SK-N-SH (cell line): ENCODE measurements around the gene GRID2IP. TPM values are rescaled to one million over a fixed set of nuclear protein-coding genes. Genes with fewer than 3 reads are reported as not detected.

Source experiments
- CTCF ChIA-PET: fragments of 300-600, 350-600 bp; formaldehyde crosslinking; extraction: SDS; loops from one replicate; lab custom pipeline; 2021; lab: Yijun Ruan, JAX
- POLR2A ChIA-PET: fragments of 350-600 bp; sonication (Branson Sonifier 250); formaldehyde crosslinking; extraction: SDS; loops from one replicate; lab custom pipeline; 2020; ENCODE audit warnings: antibody characterized with exemption, inconsistent platforms; lab: Yijun Ruan, JAX
- DNase-seq: peaks from one replicate; pipeline ENCODE4 v3.0.0; 2012
- H2AFZ ChIP-seq: fragments of 200-600 bp; sonication (generic); 2 replicates; pipeline ENCODE4 v1.8.1; 2016; ENCODE audit warnings: antibody characterized with exemption, mild to moderate bottlenecking, low read depth
- H3F3A ChIP-seq: fragments of 200-600 bp; sonication (generic); replicated peaks from 2 replicates; pipeline ENCODE3; 2016; ENCODE audit warnings: antibody characterized with exemption, mild to moderate bottlenecking; ENCODE audit not compliant: insufficient read depth
- H3K27ac ChIP-seq, 2 experiments: fragments of 200-500 bp in 1 of 2; fragments of 200-600 bp in 1 of 2; sonication (Bioruptor generic) in 1 of 2; sonication (generic), shearing (Covaris generic) in 1 of 2; 2 replicates each; pipeline versions ENCODE4 v1.5.1 to v1.6.1; 2014 to 2016; ENCODE audit warnings: low read depth in 2 of 2, inconsistent platforms in 1 of 2, low read length in 1 of 2, mild to moderate bottlenecking in 1 of 2, mixed read lengths in 1 of 2
- H3K27me3 ChIP-seq: fragments of 200-600 bp; sonication (generic), shearing (Covaris generic); 2 replicates; pipeline ENCODE4 v1.6.1; 2016; ENCODE audit warnings: mixed run types; ENCODE audit not compliant: insufficient read depth
- H3K36me3 ChIP-seq, 2 experiments: fragments of 200-500 bp in 1 of 2; fragments of 200-600 bp in 1 of 2; sonication (Bioruptor generic) in 1 of 2; sonication (generic) in 1 of 2; replicated peaks in 1 of 2; 2 replicates each; pipeline versions ENCODE3 to v1.5.1; 2014 to 2016; ENCODE audit warnings: low read length in 1 of 2, mild to moderate bottlenecking in 1 of 2; ENCODE audit not compliant: insufficient read depth in 2 of 2, control insufficient read depth in 1 of 2
- H3K4me1 ChIP-seq, 2 experiments: fragments of 200-500 bp in 1 of 2; fragments of 200-600 bp in 1 of 2; sonication (Bioruptor generic) in 1 of 2; sonication (generic), shearing (Covaris generic) in 1 of 2; 2 replicates each; pipeline versions ENCODE4 v1.5.1 to v1.6.1; 2014 to 2016; ENCODE audit warnings: low read depth in 1 of 2, low read length in 1 of 2, mixed run types in 1 of 2; ENCODE audit not compliant: insufficient read depth in 2 of 2, control insufficient read depth in 1 of 2
- H3K4me2 ChIP-seq: fragments of 200-600 bp; sonication (generic), shearing (Covaris generic); 2 replicates; pipeline ENCODE4 v1.6.1; 2017; ENCODE audit warnings: mixed run types
- H3K4me3 ChIP-seq, 2 experiments: fragments of 200-500 bp in 1 of 2; fragments of 200-600 bp in 1 of 2; sonication (Bioruptor generic) in 1 of 2; sonication (generic), shearing (Covaris generic) in 1 of 2; 2 replicates each; pipeline versions ENCODE4 v1.5.1 to v1.8.1; 2014 to 2016; ENCODE audit warnings: low read depth in 2 of 2, inconsistent platforms in 1 of 2, low read length in 1 of 2, mild to moderate bottlenecking in 1 of 2, mixed read lengths in 1 of 2, moderate library complexity in 1 of 2
- H3K79me2 ChIP-seq: fragments of 200-600 bp; sonication (generic); 2 replicates; pipeline ENCODE4 v1.8.1; 2017; ENCODE audit warnings: mild to moderate bottlenecking; ENCODE audit not compliant: insufficient read depth
- H3K9ac ChIP-seq: fragments of 200-600 bp; sonication (generic); 2 replicates; pipeline ENCODE4 v1.6.1; 2017; ENCODE audit warnings: mixed run types
- H3K9me2 ChIP-seq: fragments of 200-600 bp; sonication (generic); 2 replicates; pipeline ENCODE4 v1.6.1; 2017; ENCODE audit warnings: mixed run types
- H3K9me3 ChIP-seq: fragments of 200-600 bp; sonication (generic); 2 replicates; pipeline ENCODE4 v1.6.1; 2017; ENCODE audit warnings: mixed run types, mild to moderate bottlenecking, moderate library complexity
- H4K20me1 ChIP-seq: fragments of 200-600 bp; sonication (generic); 2 replicates; pipeline ENCODE4 v1.6.1; 2017; ENCODE audit warnings: mild to moderate bottlenecking, mixed run types; ENCODE audit not compliant: insufficient read depth
- ELF1 ChIP-seq: IDR thresholded peaks from 2 replicates; pipeline ENCODE4 v1.4.0; 2012
- FOSL2 ChIP-seq: IDR thresholded peaks from 2 replicates; pipeline ENCODE4 v1.4.0; 2012; ENCODE audit warnings: low read depth, mild to moderate bottlenecking, moderate library complexity, borderline replicate concordance
- FOXJ3 ChIP-seq: sonication (generic); formaldehyde crosslinking; IDR thresholded peaks from 2 replicates; pipeline ENCODE4 v1.5.1; 2020; ENCODE audit warnings: mild to moderate bottlenecking, missing genetic modification reagents
- GABPA ChIP-seq: IDR thresholded peaks from 2 replicates; pipeline ENCODE4 v1.4.0; 2012; ENCODE audit warnings: low read depth, mild to moderate bottlenecking
- MAX ChIP-seq: IDR thresholded peaks from 2 replicates; pipeline ENCODE4 v1.4.0; 2012; ENCODE audit warnings: low read depth
- MEF2A ChIP-seq: IDR thresholded peaks from 2 replicates; pipeline ENCODE4 v1.4.0; 2012; ENCODE audit warnings: low read depth, borderline replicate concordance
- MXI1 ChIP-seq: IDR thresholded peaks from 2 replicates; pipeline ENCODE4 v1.6.1; 2012; ENCODE audit warnings: mild to moderate bottlenecking, low read depth, low read length, improper control_type of control experiment
- NRF1 ChIP-seq: IDR thresholded peaks from 2 replicates; pipeline ENCODE4 v1.6.1; 2012; ENCODE audit warnings: low read depth, mild to moderate bottlenecking, low read length
- POLR2AphosphoS5 ChIP-seq: IDR thresholded peaks from 2 replicates; pipeline ENCODE4 v1.6.1; 2012; ENCODE audit warnings: low read depth, low read length
- RCOR1 ChIP-seq: fragments of 150-350 bp; IDR thresholded peaks from 2 replicates; pipeline ENCODE4 v1.6.1; 2017; ENCODE audit warnings: antibody characterized with exemption, low read length
- RFX5 ChIP-seq: IDR thresholded peaks from 2 replicates; pipeline ENCODE4 v1.6.1; 2012; ENCODE audit warnings: mild to moderate bottlenecking, improper control_type of control experiment, low read length
- SIN3A ChIP-seq: IDR thresholded peaks from 2 replicates; pipeline ENCODE4 v1.6.1; 2012; ENCODE audit warnings: low read depth, mild to moderate bottlenecking, low read length, moderate library complexity, borderline replicate concordance
- SMC3 ChIP-seq: IDR thresholded peaks from 2 replicates; pipeline ENCODE4 v1.6.1; 2012; ENCODE audit warnings: low read depth, low read length, improper control_type of control experiment
- TAF1 ChIP-seq: IDR thresholded peaks from 2 replicates; pipeline ENCODE4 v1.6.1; 2012; ENCODE audit warnings: low read depth, mild to moderate bottlenecking, low read length, moderate library complexity, borderline replicate concordance
- TEAD4 ChIP-seq: IDR thresholded peaks from 2 replicates; pipeline ENCODE4 v1.4.0; 2012; ENCODE audit warnings: mild to moderate bottlenecking, borderline replicate concordance; ENCODE audit not compliant: insufficient read depth
- USF1 ChIP-seq: IDR thresholded peaks from 2 replicates; pipeline ENCODE4 v1.4.0; 2012; ENCODE audit warnings: low read depth, borderline replicate concordance
- WGBS: methylation state at CpG from one replicate; pipeline ENCODE4 v1.1.6; 2017; ENCODE audit warnings: low lambda C conversion rate; 5-methylcytosine and 5-hydroxymethylcytosine counted together
- polyA plus RNA-seq, 3 experiments: library from polyadenylated mRNA; depleted of rRNA; stranded (reverse); fragments of >200 nt; gene quantifications; 2 replicates each; pipeline ENCODE4 v1.2.3, GENCODE V29; 2012
- TF ChIP-seq, protein P1 (sequence below): IDR thresholded peaks from 2 replicates; pipeline ENCODE4 v1.6.1; 2012; ENCODE audit warnings: mild to moderate bottlenecking, low read depth, low read length, moderate library complexity
- TF ChIP-seq, protein P2 (sequence below): fragments of 150-350 bp; IDR thresholded peaks from 2 replicates; pipeline ENCODE4 v1.6.1; 2017; ENCODE audit warnings: antibody characterized with exemption, low read length, low read depth, borderline replicate concordance

GRID2IP gene
- polyA plus RNA-seq, 1 of the 3 experiments (the other 2 are of a cell fraction), result 0.03 TPM

GRCh38 chr7:6447581-6448199 lies 103.6 kb downstream of the GRID2IP start, which contains the start of gene DAGLB:
TSS of gene DAGLB (minus strand) at chr7:6447954. CDS start at chr7:6447842, 112 bp downstream.
- DNase-seq, result peak; percentile 100
- WGBS, result under 1% methylated on average over 43 of the region's 61 CpGs
- Histone ChIP-seq H3K4me1 (peaks cover 6 to 21% of the 10 kb centered on the region in 2 experiments; a peak in 3 of 4 replicates), H4K20me1 (no peaks in the 10 kb centered on the region), H3K9ac (peak within 1 kb of the TSS; percentile 95), H3K9me2 (no peaks in the 10 kb centered on the region), H2AFZ (peak within 1 kb of the TSS; percentile 76), H3K36me3 (peaks cover 8 to 27% of the 10 kb centered on the region in 2 experiments), H3K79me2 (peaks cover 46% of the 10 kb centered on the region), H3K4me3 (peak within 1 kb of the TSS; percentile 70 to 95), H3K27ac (peak within 1 kb of the TSS; percentile 74 to 92), H3K27me3 (no peaks in the 10 kb centered on the region), H3F3A (peaks cover 57% of the 10 kb centered on the region), H3K4me2 (peak within 1 kb of the TSS; percentile 92)
- POLR2A ChIA-PET, result interaction anchor here (0.8 to 1.2 kb wide), 2 partner anchors 9 to 48 kb away, joined by 3 to 6 read pairs; no protein-coding TSS in a partner anchor
- CTCF ChIA-PET, result interaction anchor here (1.4 kb wide), 1 partner anchor 10 kb away, joined by 9 read pairs; no protein-coding TSS in a partner anchor
- no peak for TF ChIP-seq MAX
- TF ChIP-seq MXI1, result peak; percentile 75
- TF ChIP-seq RCOR1, result no peak
- TF ChIP-seq POLR2AphosphoS5, result peak; percentile 98
- TF ChIP-seq FOXJ3 (CRISPR knock-in tag), result no peak
- TF ChIP-seq MEF2A, result no peak
- TF ChIP-seq RFX5, result no peak
- TF ChIP-seq NRF1, result peak; percentile 100
- TF ChIP-seq, protein P1, sequence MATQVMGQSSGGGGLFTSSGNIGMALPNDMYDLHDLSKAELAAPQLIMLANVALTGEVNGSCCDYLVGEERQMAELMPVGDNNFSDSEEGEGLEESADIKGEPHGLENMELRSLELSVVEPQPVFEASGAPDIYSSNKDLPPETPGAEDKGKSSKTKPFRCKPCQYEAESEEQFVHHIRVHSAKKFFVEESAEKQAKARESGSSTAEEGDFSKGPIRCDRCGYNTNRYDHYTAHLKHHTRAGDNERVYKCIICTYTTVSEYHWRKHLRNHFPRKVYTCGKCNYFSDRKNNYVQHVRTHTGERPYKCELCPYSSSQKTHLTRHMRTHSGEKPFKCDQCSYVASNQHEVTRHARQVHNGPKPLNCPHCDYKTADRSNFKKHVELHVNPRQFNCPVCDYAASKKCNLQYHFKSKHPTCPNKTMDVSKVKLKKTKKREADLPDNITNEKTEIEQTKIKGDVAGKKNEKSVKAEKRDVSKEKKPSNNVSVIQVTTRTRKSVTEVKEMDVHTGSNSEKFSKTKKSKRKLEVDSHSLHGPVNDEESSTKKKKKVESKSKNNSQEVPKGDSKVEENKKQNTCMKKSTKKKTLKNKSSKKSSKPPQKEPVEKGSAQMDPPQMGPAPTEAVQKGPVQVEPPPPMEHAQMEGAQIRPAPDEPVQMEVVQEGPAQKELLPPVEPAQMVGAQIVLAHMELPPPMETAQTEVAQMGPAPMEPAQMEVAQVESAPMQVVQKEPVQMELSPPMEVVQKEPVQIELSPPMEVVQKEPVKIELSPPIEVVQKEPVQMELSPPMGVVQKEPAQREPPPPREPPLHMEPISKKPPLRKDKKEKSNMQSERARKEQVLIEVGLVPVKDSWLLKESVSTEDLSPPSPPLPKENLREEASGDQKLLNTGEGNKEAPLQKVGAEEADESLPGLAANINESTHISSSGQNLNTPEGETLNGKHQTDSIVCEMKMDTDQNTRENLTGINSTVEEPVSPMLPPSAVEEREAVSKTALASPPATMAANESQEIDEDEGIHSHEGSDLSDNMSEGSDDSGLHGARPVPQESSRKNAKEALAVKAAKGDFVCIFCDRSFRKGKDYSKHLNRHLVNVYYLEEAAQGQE, result no peak
- peak; percentile 80 for TF ChIP-seq TAF1
- TF ChIP-seq SMC3, result no peak
- TF ChIP-seq GABPA, result peak; percentile 40; the same call in 1 of the 2 replicates
- no peak for TF ChIP-seq USF1
- TF ChIP-seq FOSL2, result no peak
- TF ChIP-seq SIN3A, result peak; percentile 86; the same call in 1 of the 2 replicates
- no peak for TF ChIP-seq TEAD4
- TF ChIP-seq ELF1, result peak; percentile 45; the same call in 1 of the 2 replicates
- TF ChIP-seq, protein P2, sequence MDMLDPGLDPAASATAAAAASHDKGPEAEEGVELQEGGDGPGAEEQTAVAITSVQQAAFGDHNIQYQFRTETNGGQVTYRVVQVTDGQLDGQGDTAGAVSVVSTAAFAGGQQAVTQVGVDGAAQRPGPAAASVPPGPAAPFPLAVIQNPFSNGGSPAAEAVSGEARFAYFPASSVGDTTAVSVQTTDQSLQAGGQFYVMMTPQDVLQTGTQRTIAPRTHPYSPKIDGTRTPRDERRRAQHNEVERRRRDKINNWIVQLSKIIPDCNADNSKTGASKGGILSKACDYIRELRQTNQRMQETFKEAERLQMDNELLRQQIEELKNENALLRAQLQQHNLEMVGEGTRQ, result no peak
- TF ChIP-seq, all 33 proteins: peak for 7
- H3K9me3 ChIP-seq, result no peaks in the 10 kb centered on the region

Other genes starting within 250 kb of the GRID2IP start
- 16.1 and 18.5 TPM in 2 replicates for gene FAM220A, start 202.5 kb downstream of the GRID2IP start, polyA plus RNA-seq (2012; rRNA removed)
- gene RAC1, start 176.9 kb downstream of the GRID2IP start, polyA plus RNA-seq (2012; rRNA removed), result 454 and 460 TPM in 2 replicates
- gene DAGLB, start 103.5 kb downstream of the GRID2IP start, polyA plus RNA-seq (2012; rRNA removed), result 24.1 and 27.4 TPM in 2 replicates
- gene KDELR2, start 67.3 kb downstream of the GRID2IP start, polyA plus RNA-seq (2012; rRNA removed), result 122 and 136 TPM in 2 replicates
- 169 and 178 TPM in 2 replicates for gene ZDHHC4, start 26.0 kb upstream of the GRID2IP start, polyA plus RNA-seq (2012; rRNA removed)
- 31.3 and 39.1 TPM in 2 replicates for gene INTS15, start 38.6 kb upstream of the GRID2IP start, polyA plus RNA-seq (2012; rRNA removed)
- gene ZNF853, start 64.1 kb upstream of the GRID2IP start, polyA plus RNA-seq (2012; rRNA removed), result 15.9 and 17.6 TPM in 2 replicates
- 18.0 and 18.6 TPM in 2 replicates for gene ZNF316, start 85.9 kb upstream of the GRID2IP start, polyA plus RNA-seq (2012; rRNA removed)
- gene ZNF12, start 155.5 kb upstream of the GRID2IP start, polyA plus RNA-seq (2012; rRNA removed), result 9.5 and 15.2 TPM in 2 replicates
- gene RSPH10B2, start 202.6 kb upstream of the GRID2IP start, polyA plus RNA-seq (2012; rRNA removed), result 0.02 and 0.10 TPM in 2 replicates